Mesenchymal stem cell (in vitro differentiated cells and primary cell): Measurements from ENCODE around the gene DOK7.

Source experiments
- DNase-seq: peaks from one replicate; pipeline ENCODE4 v3.0.0-alpha.2; 2013
- H2AFZ ChIP-seq: one replicate; pipeline ENCODE4 v1.6.1; 2013; ENCODE audit warnings: low read depth, mild to moderate bottlenecking, control low read depth, inconsistent platforms, low read length, moderate library complexity
- H2AK5ac ChIP-seq: 2 replicates; pipeline ENCODE4 v1.6.1; 2013; ENCODE audit warnings: low read length, moderate library complexity, mild to moderate bottlenecking, inconsistent platforms; ENCODE audit not compliant: severe bottlenecking
- H2BK120ac ChIP-seq: one replicate; pipeline ENCODE4 v1.6.1; 2013; ENCODE audit warnings: low read depth, mild to moderate bottlenecking, inconsistent platforms, low read length, moderate library complexity
- H2BK12ac ChIP-seq, 2 experiments: one replicate each; pipeline ENCODE4 v1.6.1; 2013; ENCODE audit warnings: inconsistent platforms in 2 of 2, low read length in 2 of 2, mild to moderate bottlenecking in 2 of 2, moderate library complexity in 2 of 2, control low read depth in 1 of 2
- H2BK15ac ChIP-seq: one replicate; pipeline ENCODE4 v1.6.1; 2013; ENCODE audit warnings: mild to moderate bottlenecking, low read depth, inconsistent platforms; ENCODE audit not compliant: poor library complexity, severe bottlenecking
- H2BK5ac ChIP-seq: 2 replicates; pipeline ENCODE4 v1.6.1; 2013; ENCODE audit warnings: low read depth, mild to moderate bottlenecking, low read length, control low read depth, inconsistent platforms; ENCODE audit not compliant: poor library complexity, severe bottlenecking
- H3K14ac ChIP-seq, 2 experiments: one replicate each; pipeline ENCODE4 v1.6.1; 2013; ENCODE audit warnings: inconsistent platforms in 2 of 2, low read length in 2 of 2, control low read depth in 1 of 2, mild to moderate bottlenecking in 1 of 2, moderate library complexity in 1 of 2
- H3K18ac ChIP-seq, 2 experiments: one replicate each; pipeline ENCODE4 v1.6.1; 2013; ENCODE audit warnings: inconsistent platforms in 2 of 2, low read length in 2 of 2, control low read depth in 1 of 2, low read depth in 1 of 2, mild to moderate bottlenecking in 1 of 2
- H3K23ac ChIP-seq, 2 experiments: one replicate each; pipeline ENCODE4 v1.6.1; 2013; ENCODE audit warnings: inconsistent platforms in 2 of 2, low read length in 2 of 2, mild to moderate bottlenecking in 2 of 2, moderate library complexity in 2 of 2, control low read depth in 1 of 2
- H3K27ac ChIP-seq: 2 replicates; pipeline ENCODE4 v1.5.1; 2013; ENCODE audit warnings: mild to moderate bottlenecking, moderate library complexity, low read length, control low read depth, inconsistent platforms; ENCODE audit not compliant: poor library complexity, severe bottlenecking
- H3K27me3 ChIP-seq, 2 experiments: 2 replicates each; pipeline versions ENCODE4 v1.6.1 to v1.7.0; 2013; ENCODE audit warnings: low read length in 2 of 2, mild to moderate bottlenecking in 2 of 2, moderate library complexity in 2 of 2, control low read depth in 1 of 2, inconsistent platforms in 1 of 2; ENCODE audit not compliant: control insufficient read depth in 1 of 2, insufficient read depth in 1 of 2
- H3K36me3 ChIP-seq, 2 experiments: 2 replicates each; pipeline versions ENCODE4 v1.6.1 to v1.7.0; 2013; ENCODE audit warnings: low read length in 2 of 2, control low read depth in 1 of 2, inconsistent platforms in 1 of 2, low read depth in 1 of 2, mild to moderate bottlenecking in 1 of 2; ENCODE audit not compliant: insufficient read depth in 2 of 2, control insufficient read depth in 1 of 2
- H3K4ac ChIP-seq, 2 experiments: one replicate each; pipeline ENCODE4 v1.6.1; 2013; ENCODE audit warnings: inconsistent platforms in 2 of 2, low read length in 2 of 2, mild to moderate bottlenecking in 2 of 2, moderate library complexity in 2 of 2, control low read depth in 1 of 2, low read depth in 1 of 2
- H3K4me1 ChIP-seq: 2 replicates; pipeline ENCODE4 v1.6.1; 2013; ENCODE audit warnings: low read depth, low read length, control low read depth; ENCODE audit not compliant: control insufficient read depth, insufficient read depth
- H3K4me2 ChIP-seq: 2 replicates; pipeline ENCODE4 v1.6.1; 2013; ENCODE audit warnings: low read length, mild to moderate bottlenecking, inconsistent platforms; ENCODE audit not compliant: poor library complexity, severe bottlenecking
- H3K4me3 ChIP-seq, 2 experiments: 2 replicates each; pipeline versions ENCODE4 v1.5.1 to v1.7.0; 2013; ENCODE audit warnings: low read length in 2 of 2, mild to moderate bottlenecking in 2 of 2, control low read depth in 1 of 2, low read depth in 1 of 2; ENCODE audit not compliant: insufficient read depth in 1 of 2
- H3K79me1 ChIP-seq: replicated peaks from 2 replicates; pipeline ENCODE4 v1.6.1; 2013; ENCODE audit warnings: mild to moderate bottlenecking, control low read depth, low read length, inconsistent platforms; ENCODE audit not compliant: poor library complexity, severe bottlenecking
- H3K9ac ChIP-seq: 2 replicates; pipeline ENCODE4 v1.7.0; 2013; ENCODE audit warnings: mild to moderate bottlenecking, low read length, moderate library complexity
- H3K9me3 ChIP-seq: 2 replicates; pipeline ENCODE4 v1.7.0; 2013; ENCODE audit warnings: mild to moderate bottlenecking, low read length; ENCODE audit not compliant: control insufficient read depth
- H4K8ac ChIP-seq: one replicate; pipeline ENCODE4 v1.6.1; 2013; ENCODE audit warnings: inconsistent platforms, mild to moderate bottlenecking, low read length, moderate library complexity
- H4K91ac ChIP-seq: one replicate; pipeline ENCODE4 v1.6.1; 2013; ENCODE audit warnings: mild to moderate bottlenecking, low read length, inconsistent platforms
- WGBS: methylation state at CpG from one replicate; pipeline ENCODE4 v1.1.7; 2013; ENCODE audit warnings: mixed read lengths; 5-methylcytosine and 5-hydroxymethylcytosine counted together

The DOK7 gene

GRCh38 chr4:3493720-3494461, 30.8 kb downstream of the DOK7 start:
- Histone ChIP-seq H3K27me3 (peaks cover 19 to 73% of the 10 kb centered on the region in 2 experiments), H3K23ac (no peak overlapping the region), H3K9me3 (no peaks in the 10 kb centered on the region), H3K18ac (no peak overlapping the region), H3K4me1 (peaks cover 43% of the 10 kb centered on the region), H3K4me3 (no peak overlapping the region), H3K27ac (no peak overlapping the region), H3K36me3 (peaks cover 0 to 39% of the 10 kb centered on the region in 2 experiments), H2BK12ac (no peak overlapping the region), H4K91ac (peak overlapping the region; percentile 23), H3K4ac (no peak overlapping the region), H3K9ac (no peak overlapping the region), H2BK5ac (no peak overlapping the region), H3K4me2 (no peak overlapping the region), H3K79me1 (no peaks in the 10 kb centered on the region), H3K14ac (no peak overlapping the region), H2AFZ (no peak overlapping the region), H2AK5ac (no peak overlapping the region), H2BK120ac (no peak overlapping the region), H4K8ac (no peak overlapping the region), H2BK15ac (no peak overlapping the region)
- no peak for DNase-seq
- 77% methylated on average over 20 of the region's 20 CpGs for WGBS

- Histone ChIP-seq H3K36me3 (peaks cover 0 to 45% of the 10 kb centered on the region in 2 experiments), H3K23ac (no peak overlapping the region), H2AFZ (no peak overlapping the region), H3K27ac (no peak overlapping the region), H3K14ac (no peak overlapping the region), H3K4me3 (no peak overlapping the region), H2BK120ac (no peak overlapping the region), H2AK5ac (no peak overlapping the region), H3K4me2 (no peak overlapping the region), H2BK12ac (no peak overlapping the region), H3K4ac (no peak overlapping the region), H3K9me3 (no peaks in the 10 kb centered on the region), H3K9ac (no peak overlapping the region), H3K27me3 (peaks cover 19 to 67% of the 10 kb centered on the region in 2 experiments), H4K8ac (no peak overlapping the region), H4K91ac (no peak overlapping the region), H2BK5ac (no peak overlapping the region), H3K18ac (no peak overlapping the region), H3K4me1 (peaks cover 41% of the 10 kb centered on the region), H2BK15ac (no peak overlapping the region), H3K79me1 (peaks cover 1% of the 10 kb centered on the region)
- 69% methylated on average over 15 of the region's 15 CpGs for WGBS
- no peak for DNase-seq
These were observed 31.4 kb downstream of the DOK7 start for GRCh38 chr4:3494462-3494871.

DNA sequence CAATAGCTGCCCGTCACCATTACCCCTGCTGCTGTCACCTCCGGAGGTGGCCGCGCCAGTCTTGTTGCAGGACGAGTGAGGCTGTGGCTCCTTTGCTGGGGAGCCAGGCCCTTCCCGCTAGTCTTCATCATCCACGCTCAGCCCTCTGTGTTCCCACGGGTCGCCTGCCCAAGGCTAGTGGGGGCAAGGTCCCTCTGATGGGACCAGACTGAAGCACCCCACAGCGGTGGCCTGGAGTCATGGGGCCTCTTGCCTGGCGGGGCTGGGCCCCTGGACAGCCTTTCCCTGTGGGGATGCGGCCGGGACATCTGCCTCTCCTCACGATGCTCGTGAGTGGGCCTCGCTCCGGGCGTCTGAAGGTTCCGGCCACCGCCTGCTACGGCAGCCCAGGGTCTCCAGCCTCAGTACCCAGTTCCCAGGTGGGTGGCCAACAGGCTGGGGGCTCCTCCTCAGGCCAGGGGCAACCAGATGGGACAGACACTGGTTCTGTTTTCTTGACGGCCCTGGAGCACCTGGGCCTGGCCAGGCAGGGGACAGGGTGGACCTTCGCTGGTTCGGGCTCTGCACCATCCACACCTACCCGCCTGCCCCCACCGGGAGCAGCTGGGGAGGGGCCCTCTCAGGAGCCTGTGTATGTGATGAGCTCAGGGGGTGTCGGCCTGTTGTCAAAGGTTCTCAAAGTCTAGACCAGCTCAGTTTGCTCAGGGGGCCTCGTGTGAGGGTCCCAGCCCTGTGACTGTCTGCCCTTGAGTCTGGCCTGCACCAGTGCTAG, 32.3 kb downstream of the DOK7 start:
- Histone ChIP-seq H3K4ac (no peak overlapping the region), H3K36me3 (peaks cover 0 to 54% of the 10 kb centered on the region in 2 experiments), H3K18ac (no peak overlapping the region), H2BK12ac (no peak overlapping the region), H3K9ac (no peak overlapping the region), H3K9me3 (no peaks in the 10 kb centered on the region), H2BK120ac (no peak overlapping the region), H3K14ac (no peak overlapping the region), H2AK5ac (no peak overlapping the region), H3K4me2 (no peak overlapping the region), H3K79me1 (peaks cover 9% of the 10 kb centered on the region), H2BK5ac (no peak overlapping the region), H3K27me3 (peaks cover 19 to 61% of the 10 kb centered on the region in 2 experiments), H3K23ac (no peak overlapping the region), H3K27ac (no peak overlapping the region), H4K8ac (no peak overlapping the region), H4K91ac (no peak overlapping the region), H3K4me1 (peaks cover 39% of the 10 kb centered on the region), H3K4me3 (no peak overlapping the region), H2BK15ac (no peak overlapping the region), H2AFZ (no peak overlapping the region)
- WGBS, result 86% methylated on average over 28 of the region's 28 CpGs
- DNase-seq, result no peak

DNA sequence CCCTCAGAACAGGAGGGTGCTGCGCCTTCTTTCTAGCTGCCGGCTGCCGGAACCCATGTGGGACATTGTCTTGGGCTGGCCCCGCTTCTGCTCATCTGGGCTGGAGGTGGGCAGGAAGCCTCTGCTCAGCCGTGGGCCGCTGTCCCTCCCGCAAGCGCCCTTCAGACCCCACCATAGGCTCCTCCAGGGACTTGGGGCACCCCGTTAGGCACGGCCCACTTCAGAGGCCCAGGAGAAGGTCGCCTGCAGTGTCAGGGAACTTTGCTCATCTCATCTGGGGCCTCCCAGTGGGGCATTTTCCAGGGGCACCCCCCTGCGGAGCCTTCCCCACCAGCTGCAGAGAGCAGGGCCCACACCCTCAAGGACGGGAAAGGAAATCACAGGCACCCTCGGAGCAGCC, 32.9 kb downstream of the DOK7 start:
- H3K4me3 ChIP-seq, result no peak overlapping the region
- peaks cover 39% of the 10 kb centered on the region for H3K4me1 ChIP-seq
- no peak overlapping the region for H3K23ac ChIP-seq
- no peak overlapping the region for H3K4ac ChIP-seq
- no peak overlapping the region for H2BK15ac ChIP-seq
- H3K27ac ChIP-seq, result no peak overlapping the region
- no peak overlapping the region for H3K14ac ChIP-seq
- H3K79me1 ChIP-seq, result peaks cover 15% of the 10 kb centered on the region
- no peak overlapping the region for H2BK5ac ChIP-seq
- H3K36me3 ChIP-seq, result peaks cover 0 to 60% of the 10 kb centered on the region in 2 experiments
- DNase-seq, result no peak
- no peak overlapping the region for H3K18ac ChIP-seq
- no peak overlapping the region for H3K9ac ChIP-seq
- 85% methylated on average over 14 of the region's 14 CpGs for WGBS
- no peak overlapping the region for H3K4me2 ChIP-seq
- peaks cover 19 to 55% of the 10 kb centered on the region in 2 experiments for H3K27me3 ChIP-seq
- no peak overlapping the region for H4K91ac ChIP-seq
- H2AK5ac ChIP-seq, result no peak overlapping the region
- H2BK120ac ChIP-seq, result no peak overlapping the region
- H3K9me3 ChIP-seq, result no peaks in the 10 kb centered on the region
- H2BK12ac ChIP-seq, result no peak overlapping the region
- H4K8ac ChIP-seq, result no peak overlapping the region
- no peak overlapping the region for H2AFZ ChIP-seq
